HG03108 (cell line): ENCODE data around the gene VASN.

ENCODE experiments used
- ATAC-seq: cut with Tn5 transposase; IDR thresholded peaks from one replicate; pipeline ENCODE4 v1.9.1; 2021; ENCODE audit warnings: moderate library complexity; ENCODE audit not compliant: unreplicated experiment

The VASN gene

GRCh38 chr16:4399001-4399730, 27.5 kb downstream of the VASN start:
- no peak for ATAC-seq

DNA sequence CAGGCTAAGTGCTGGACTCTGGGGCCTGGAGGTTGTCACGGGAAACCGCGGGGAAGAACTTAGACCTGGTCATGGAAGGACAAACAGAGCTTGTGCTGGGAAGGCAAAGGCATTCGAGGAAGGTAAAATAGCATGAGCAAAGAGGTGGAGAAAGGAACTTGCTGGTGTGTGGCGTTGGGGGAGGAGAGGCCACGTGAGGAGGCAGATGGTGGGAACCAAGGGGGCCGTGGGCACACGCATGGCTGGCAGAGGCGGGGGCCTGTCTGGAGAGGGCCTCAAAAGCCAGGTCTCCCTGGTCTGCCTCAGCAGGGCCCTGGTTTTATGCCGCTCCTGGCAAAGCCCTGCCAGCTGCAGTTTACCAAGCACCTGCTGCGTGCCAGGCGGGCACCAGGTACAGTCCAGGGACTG, 29.4 kb downstream of the VASN start:
- no peak for ATAC-seq

DNA sequence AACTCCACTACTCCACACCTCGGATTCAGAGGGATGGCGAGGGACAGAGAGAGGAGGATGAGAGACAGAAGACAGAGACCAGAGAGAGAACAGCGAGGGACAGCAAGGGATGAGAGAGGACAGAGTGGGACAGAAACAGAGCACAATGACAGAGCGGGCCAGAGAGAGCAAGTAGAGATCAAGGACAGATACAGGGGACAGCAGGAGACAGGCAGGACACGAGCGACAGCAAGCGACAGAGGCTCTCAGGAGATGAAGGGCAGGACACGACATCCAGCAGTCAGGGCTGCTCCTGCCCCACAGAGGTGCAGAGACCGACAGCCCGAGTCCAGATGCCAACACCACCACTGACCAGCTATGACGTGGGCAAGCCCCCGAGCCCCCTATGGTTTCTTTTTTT, 29.9 kb downstream of the VASN start:
- no peak for ATAC-seq

- no peak for ATAC-seq
Observed at GRCh38 chr16:4402439-4403132, 30.9 kb downstream of the VASN start.

GRCh38 chr16:4403133-4403949, 31.7 kb downstream of the VASN start:
- ATAC-seq, result no peak

- ATAC-seq, result no peak
Observed at GRCh38 chr16:4404247-4404966, 32.8 kb downstream of the VASN start.

GRCh38 chr16:4404967-4405696, 33.5 kb downstream of the VASN start:
- ATAC-seq, result no peak

DNA sequence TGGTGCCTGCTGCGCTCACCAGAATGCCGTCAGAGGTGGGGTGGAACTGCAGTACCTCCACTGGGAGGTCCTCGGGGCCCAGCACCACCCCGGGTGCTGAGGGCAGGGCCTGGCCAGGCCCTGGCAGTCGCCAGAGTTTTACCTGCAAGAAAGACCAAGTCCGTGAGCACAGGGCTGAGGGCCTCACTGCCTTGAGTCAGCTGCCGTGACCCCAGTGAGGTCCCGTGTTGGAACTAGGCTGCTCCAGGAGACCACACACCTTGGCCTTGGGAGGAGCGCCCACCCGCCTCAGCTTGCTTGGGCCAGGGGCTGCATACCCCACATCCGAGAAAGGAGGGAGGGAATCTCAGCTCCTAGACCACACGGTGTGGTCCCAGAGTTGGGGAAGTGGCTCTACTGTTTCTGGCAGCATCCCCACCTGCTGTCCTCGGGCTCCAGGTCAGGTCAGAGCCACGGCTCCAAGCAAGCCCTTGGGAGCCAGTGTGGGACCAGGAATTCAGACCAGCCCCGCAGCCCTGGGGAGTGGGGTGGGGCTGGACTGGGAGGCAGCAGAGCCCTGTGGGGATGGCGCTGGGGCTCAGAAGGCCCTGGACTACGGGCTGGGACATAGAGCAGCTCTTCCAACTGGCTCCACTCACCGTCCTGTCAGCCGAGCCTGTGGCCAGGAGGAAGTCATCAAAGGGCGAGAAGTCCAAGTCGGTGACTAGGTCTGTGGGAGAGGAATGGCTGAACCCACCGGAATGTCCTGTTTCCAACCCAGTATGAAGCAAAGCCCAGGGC, 36.1 kb downstream of the VASN start:
- ATAC-seq, result no peak

DNA sequence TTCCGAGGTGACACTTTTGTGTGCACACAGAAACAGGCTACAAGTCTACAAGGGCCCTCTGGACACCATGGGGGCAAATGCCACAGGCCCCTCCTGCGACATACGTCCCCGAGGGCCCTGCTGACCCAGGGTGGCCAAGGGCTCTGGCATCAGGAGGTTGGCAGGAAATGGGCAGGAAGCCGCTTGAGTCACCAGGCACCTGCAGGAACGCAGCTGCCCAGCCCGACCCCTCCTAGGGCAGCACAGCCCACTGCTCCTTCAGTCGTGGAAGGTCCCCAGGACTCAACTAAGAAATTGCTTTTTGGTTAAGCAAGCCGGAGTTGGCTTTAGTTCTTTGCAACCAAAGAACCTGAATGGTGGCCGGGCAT, 36.7 kb downstream of the VASN start:
- ATAC-seq, result no peak

- ATAC-seq, result no peak
Observed at GRCh38 chr16:4409081-4409932, 37.7 kb downstream of the VASN start.

DNA sequence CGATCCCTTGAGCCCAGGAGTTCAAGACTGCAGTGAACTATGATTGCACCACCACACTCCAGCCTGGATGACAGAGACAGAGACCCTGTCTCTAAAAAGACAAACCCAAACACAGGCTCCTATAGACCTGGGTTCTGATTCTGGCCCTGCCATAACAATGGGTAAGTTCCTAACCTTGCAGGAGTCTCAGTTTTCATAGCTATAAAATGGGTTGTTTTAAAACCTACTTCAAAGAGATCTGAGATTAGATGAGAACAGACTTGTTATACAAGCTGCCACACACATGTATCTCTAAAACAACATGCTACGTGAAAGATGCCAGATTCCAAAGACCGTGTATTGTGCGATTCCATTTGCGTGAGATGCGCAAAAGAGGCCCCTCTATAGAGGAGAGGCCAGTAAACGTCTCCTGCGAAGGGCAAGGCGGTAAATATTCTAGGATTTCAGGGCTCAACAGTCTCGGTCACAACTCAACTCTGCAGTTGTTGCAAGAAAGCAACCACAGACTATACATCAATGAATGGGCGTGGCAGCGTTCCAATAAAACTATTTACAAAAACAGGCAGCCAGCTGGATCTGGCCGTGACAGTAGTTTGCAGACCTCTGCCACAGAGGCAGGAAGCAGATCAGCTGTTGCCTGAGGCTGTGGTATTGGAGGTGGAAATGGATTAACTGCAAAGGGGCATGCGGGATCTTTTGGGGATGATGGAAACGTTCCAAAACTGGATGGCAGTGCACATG, 38.9 kb downstream of the VASN start:
- no peak for ATAC-seq

DNA sequence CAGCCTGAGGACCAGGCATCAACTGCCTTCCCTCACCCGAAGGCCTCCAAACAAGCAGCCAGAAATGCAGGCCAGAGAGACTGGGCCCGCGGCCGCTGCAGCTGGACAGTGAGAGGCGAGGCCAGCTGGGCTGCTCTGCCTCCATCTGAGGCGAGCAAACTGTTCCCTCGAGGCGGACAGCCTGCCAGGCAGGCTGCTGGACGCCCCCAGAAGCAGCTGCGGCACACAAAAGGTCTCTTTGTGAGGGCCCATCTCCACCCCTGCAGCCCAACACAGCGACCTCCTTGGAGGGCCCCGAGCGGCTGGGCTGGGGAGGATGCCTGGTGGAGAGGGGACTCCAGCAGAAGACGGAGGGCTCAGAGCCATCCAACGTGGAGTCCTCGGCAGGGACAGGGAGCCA, 40.0 kb downstream of the VASN start:
- ATAC-seq, result no peak

GRCh38 chr16:4412159-4412558, 40.5 kb downstream of the VASN start:
- no peak for ATAC-seq

DNA sequence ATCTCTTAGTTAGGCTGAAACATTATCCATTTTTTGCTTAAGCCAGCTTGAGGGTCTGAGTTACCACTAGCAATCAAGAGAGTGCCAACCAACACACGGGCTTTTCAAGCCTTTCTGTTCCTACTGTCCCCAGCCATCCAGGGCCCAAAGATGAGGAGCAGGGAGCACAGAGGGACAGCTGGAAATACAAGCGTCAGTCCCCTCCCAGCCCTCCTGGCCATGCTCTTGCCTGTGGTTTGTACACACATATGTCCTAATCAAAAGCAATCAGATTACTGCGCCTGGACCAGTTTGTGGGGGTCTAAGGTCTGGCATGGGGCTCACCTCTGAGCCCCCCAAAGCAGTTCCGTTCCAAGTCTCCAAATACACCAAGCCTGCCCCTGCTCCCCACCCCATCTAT, 41.2 kb downstream of the VASN start:
- no peak for ATAC-seq

DNA sequence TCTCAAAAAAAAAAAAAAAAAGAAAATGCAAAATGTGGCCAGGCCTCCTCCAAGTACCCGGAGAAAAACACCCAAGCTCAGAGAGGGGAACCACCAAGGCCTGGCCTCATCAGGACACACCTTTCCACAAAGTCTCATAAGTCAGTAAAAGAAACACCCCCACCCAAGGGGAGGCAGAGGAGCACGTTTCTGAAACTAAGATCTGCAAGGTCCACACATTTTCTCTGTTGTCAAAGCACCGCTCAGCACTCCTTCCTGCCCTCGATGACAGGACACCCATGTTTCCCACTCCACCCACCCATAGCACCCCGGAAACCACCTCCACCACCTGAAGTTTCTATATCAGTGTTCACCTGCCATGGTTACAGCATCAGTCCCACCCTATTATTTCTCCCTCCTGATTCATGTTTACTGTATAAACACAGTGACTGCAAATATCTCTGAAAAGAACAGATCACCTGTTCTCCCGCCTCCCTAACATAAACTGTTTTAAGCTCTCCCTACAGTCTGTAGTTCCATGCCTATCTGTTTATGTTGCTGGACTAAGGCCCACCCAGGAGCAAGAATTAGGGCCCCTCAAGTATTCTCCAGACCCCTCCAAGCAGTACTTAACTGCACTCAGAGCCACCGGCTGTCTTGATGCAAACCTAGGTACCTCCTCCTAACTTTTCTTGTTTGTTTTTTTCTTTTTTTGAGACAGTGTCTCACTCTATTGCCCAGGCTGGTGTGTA, 42.7 kb downstream of the VASN start:
- ATAC-seq, result peak; percentile 62

DNA sequence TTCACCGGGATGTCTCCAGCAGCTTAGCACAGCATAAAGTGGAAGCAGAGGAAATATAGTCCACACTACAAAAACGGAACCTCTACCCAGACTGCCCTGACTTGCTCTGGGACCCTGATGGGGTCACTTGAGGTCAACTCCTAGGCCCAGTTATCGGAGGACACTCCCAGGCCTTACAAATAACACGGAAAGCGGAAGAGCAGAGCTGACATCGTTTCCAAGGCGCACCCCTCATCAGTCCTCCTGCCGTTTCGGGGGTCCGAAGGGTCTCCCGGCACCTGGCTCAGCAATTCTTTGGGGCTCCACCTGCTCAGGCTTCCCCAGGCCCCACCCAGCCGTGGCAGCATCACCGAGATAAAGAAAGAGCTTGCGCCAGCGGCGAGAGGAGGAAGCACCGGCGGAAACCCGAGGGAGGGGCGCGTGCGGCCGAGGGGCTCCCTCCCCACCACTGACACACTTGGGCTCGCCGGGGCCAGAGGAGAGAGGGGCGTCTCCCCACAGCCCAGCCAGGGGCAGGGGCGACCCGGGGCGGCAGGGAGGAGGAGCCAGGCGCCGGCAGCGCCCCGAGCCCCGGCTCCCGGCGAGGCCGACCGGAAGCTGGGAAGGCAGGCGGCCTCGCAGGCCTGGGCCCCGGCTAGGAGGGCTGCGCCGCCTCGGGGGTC, 44.0 kb downstream of the VASN start:
- ATAC-seq, result no peak
